ENCODE results near the gene ARL8A. TPM values are rescaled to one million over a fixed set of nuclear protein-coding genes. Genes with fewer than 3 reads are reported as not detected.

The ARL8A gene
- total and polyA plus RNA-seq, 7 experiments from 2014 or later: 5.5 to 99.4 (median 47.1) TPM

- Mint-ChIP-seq H3K27ac (peak overlapping the region in 8 of 9 donors; percentile 44 to 87 (median 66)), H3K9me3 (no peaks in the 10 kb centered on the region), H3K27me3 (no peaks in the 10 kb centered on the region), H3K36me3 (peaks cover 19 to 42% (median 27%) of the 10 kb centered on the region in 5 donors), H3K4me1 (peaks cover 8 to 39% (median 20%) of the 10 kb centered on the region in 7 donors), H3K4me3 (no peak overlapping the region)
- H3K27me3 ChIP-seq (ENCODE audit: control insufficient read depth in 2 of 2, insufficient read depth in 2 of 2, low read length in 2 of 2): no peaks in the 10 kb centered on the region
- peaks cover 0 to 3% of the 10 kb centered on the region in 2 donors for H3K4me1 ChIP-seq (ENCODE audit: control insufficient read depth in 2 of 2, insufficient read depth in 2 of 2, low read length in 2 of 2)
- ChIA-PET POLR2A (interaction anchor here (0.6 kb wide), 1 partner anchor 8 kb away, joined by 3 read pairs; no protein-coding TSS in a partner anchor), CTCF (interaction anchor here (1.5 kb wide), 1 partner anchor 9 kb away, joined by 4 read pairs; the partner anchor contains the start of gene PTPN7)
- H3K27ac ChIP-seq (ENCODE audit: low read depth, low read length): no peak overlapping the region
- no peaks in the 10 kb centered on the region for H3K9me3 ChIP-seq (ENCODE audit: control insufficient read depth in 2 of 3, low read length in 3 of 3)
- peaks cover 27 to 91% (median 45%) of the 10 kb centered on the region in 3 experiments for H3K36me3 ChIP-seq (ENCODE audit: control insufficient read depth in 2 of 3, insufficient read depth in 3 of 3, low read length in 3 of 3)
- intact Hi-C loops (cut with micrococcal nuclease): no loop called here
- no peak overlapping the region for H3K4me3 ChIP-seq (ENCODE audit: low read length)
- ATAC-seq: no peak
- DNase-seq: no peak
These were observed 6.5 kb upstream of the ARL8A start for GRCh38 chr1:202151045-202151444.

DNA sequence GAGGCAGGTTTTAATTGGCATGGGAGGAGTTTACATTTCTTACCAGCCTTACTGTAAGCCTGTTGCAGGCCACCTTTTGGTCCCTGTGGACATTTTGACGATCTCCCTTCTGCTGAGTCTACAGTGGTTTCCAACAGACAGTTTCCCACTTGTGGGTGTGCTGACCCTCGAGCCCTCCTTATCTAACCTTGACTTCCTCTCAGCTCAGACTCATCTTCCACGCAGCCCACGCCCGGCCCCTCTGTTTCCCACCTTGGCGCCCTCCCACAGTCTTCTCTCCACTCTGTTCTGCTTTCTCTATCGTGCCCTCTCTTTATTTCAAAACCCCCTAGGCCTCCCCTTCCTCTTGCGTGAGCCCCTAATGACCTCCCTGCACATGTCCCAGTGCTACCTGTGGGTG is 6.1 kb upstream of the ARL8A start:
- ATAC-seq (no peak), DNase-seq (no peak)
- Mint-ChIP-seq H3K4me1 (peaks cover 8 to 38% (median 16%) of the 10 kb centered on the region in 7 donors), H3K36me3 (peaks cover 19 to 41% (median 27%) of the 10 kb centered on the region in 5 donors), H3K27ac (peak overlapping the region in 8 of 9 donors; percentile 44 to 87 (median 66)), H3K4me3 (no peak overlapping the region), H3K27me3 (no peaks in the 10 kb centered on the region), H3K9me3 (no peaks in the 10 kb centered on the region)
- Histone ChIP-seq H3K4me3 (ENCODE audit: low read length) (no peak overlapping the region), H3K4me1 (ENCODE audit: control insufficient read depth in 2 of 2, insufficient read depth in 2 of 2, low read length in 2 of 2) (no peaks in the 10 kb centered on the region), H3K27me3 (ENCODE audit: control insufficient read depth in 2 of 2, insufficient read depth in 2 of 2, low read length in 2 of 2) (no peaks in the 10 kb centered on the region), H3K36me3 (ENCODE audit: control insufficient read depth in 2 of 3, insufficient read depth in 3 of 3, low read length in 3 of 3) (peaks cover 26 to 88% (median 45%) of the 10 kb centered on the region in 3 experiments), H3K9me3 (ENCODE audit: control insufficient read depth in 2 of 3, low read length in 3 of 3) (no peaks in the 10 kb centered on the region), H3K27ac (ENCODE audit: low read depth, low read length) (no peak overlapping the region)
- intact Hi-C loops (cut with micrococcal nuclease): no loop called here
- POLR2A ChIA-PET: interaction anchor here (0.6 kb wide), 1 partner anchor 9 kb away, joined by 3 read pairs; no protein-coding TSS in a partner anchor
- CTCF ChIA-PET: no interaction called here

DNA sequence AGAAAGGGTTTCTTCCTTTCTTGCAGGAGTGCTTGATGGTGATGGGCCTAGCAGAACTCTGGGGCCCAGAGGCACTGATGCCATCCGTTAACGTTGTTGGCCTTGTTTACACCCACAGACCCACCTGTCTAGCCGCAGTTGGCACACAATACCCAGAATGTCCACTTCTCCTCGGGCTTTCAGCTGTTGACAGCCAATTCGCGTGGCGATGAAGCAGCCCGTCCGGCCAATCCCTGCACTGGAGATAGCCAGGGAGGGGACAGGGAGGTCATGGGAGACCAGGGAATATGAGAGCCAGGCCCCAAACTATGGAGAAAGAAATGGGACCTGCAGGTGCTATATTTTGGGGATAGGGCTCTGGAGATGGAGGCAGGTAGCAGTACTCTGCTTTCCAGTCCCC is 5.7 kb upstream of the ARL8A start:
- H3K27ac ChIP-seq (ENCODE audit: low read depth, low read length): no peak overlapping the region
- no peaks in the 10 kb centered on the region for H3K9me3 ChIP-seq (ENCODE audit: control insufficient read depth in 2 of 3, low read length in 3 of 3)
- Mint-ChIP-seq H3K9me3 (no peaks in the 10 kb centered on the region), H3K36me3 (peaks cover 19 to 38% (median 27%) of the 10 kb centered on the region in 5 donors), H3K4me3 (no peak overlapping the region), H3K27me3 (no peaks in the 10 kb centered on the region), H3K4me1 (peaks cover 8 to 38% (median 16%) of the 10 kb centered on the region in 7 donors), H3K27ac (peak overlapping the region in 3 of 9 donors; percentile 34 to 87 (median 43))
- no peak for ATAC-seq
- H3K4me3 ChIP-seq (ENCODE audit: low read length): no peak overlapping the region
- H3K36me3 ChIP-seq (ENCODE audit: control insufficient read depth in 2 of 3, insufficient read depth in 3 of 3, low read length in 3 of 3): peaks cover 21 to 84% (median 45%) of the 10 kb centered on the region in 3 experiments
- H3K4me1 ChIP-seq (ENCODE audit: control insufficient read depth in 2 of 2, insufficient read depth in 2 of 2, low read length in 2 of 2): peaks cover 0 to 4% of the 10 kb centered on the region in 2 donors
- intact Hi-C loops (cut with micrococcal nuclease): no loop called here
- no peak for DNase-seq
- H3K27me3 ChIP-seq (ENCODE audit: control insufficient read depth in 2 of 2, insufficient read depth in 2 of 2, low read length in 2 of 2): no peaks in the 10 kb centered on the region
- ChIA-PET CTCF (no interaction called here), POLR2A (no interaction called here)

- CTCF ChIA-PET: no interaction called here
- Mint-ChIP-seq H3K27ac (peak overlapping the region in 5 of 9 donors; percentile 17 to 42 (median 33)), H3K27me3 (no peaks in the 10 kb centered on the region), H3K9me3 (no peaks in the 10 kb centered on the region), H3K4me1 (peaks cover 2 to 34% (median 13%) of the 10 kb centered on the region in 7 donors), H3K36me3 (peaks cover 14 to 32% (median 21%) of the 10 kb centered on the region in 5 donors), H3K4me3 (no peak overlapping the region)
- ATAC-seq: no peak
- DNase-seq: no peak
- intact Hi-C loops (cut with micrococcal nuclease): loop anchor here (10.0 kb wide), 2 partner anchors 325 to 665 kb away; partner anchors contain the start of gene IPO9 (in 1 of the 2)
- Histone ChIP-seq H3K4me1 (ENCODE audit: control insufficient read depth in 2 of 2, insufficient read depth in 2 of 2, low read length in 2 of 2) (peaks cover 0 to 7% of the 10 kb centered on the region in 2 donors), H3K36me3 (ENCODE audit: control insufficient read depth in 2 of 3, insufficient read depth in 3 of 3, low read length in 3 of 3) (peaks cover 21 to 78% (median 39%) of the 10 kb centered on the region in 3 experiments), H3K27me3 (ENCODE audit: control insufficient read depth in 2 of 2, insufficient read depth in 2 of 2, low read length in 2 of 2) (no peaks in the 10 kb centered on the region), H3K27ac (ENCODE audit: low read depth, low read length) (no peak overlapping the region), H3K9me3 (ENCODE audit: control insufficient read depth in 2 of 3, low read length in 3 of 3) (no peaks in the 10 kb centered on the region), H3K4me3 (ENCODE audit: low read length) (no peak overlapping the region)
- POLR2A ChIA-PET: no interaction called here
These were observed 5.0 kb upstream of the ARL8A start for GRCh38 chr1:202149566-202149965.

- H3K36me3 Mint-ChIP-seq: peaks cover 10 to 28% (median 16%) of the 10 kb centered on the region in 5 donors
- ATAC-seq (no peak), DNase-seq (no peak)
- peaks cover under 1 to 7% of the 10 kb centered on the region in 2 donors for H3K4me1 ChIP-seq (ENCODE audit: control insufficient read depth in 2 of 2, insufficient read depth in 2 of 2, low read length in 2 of 2)
- no peak overlapping the region for H3K4me3 ChIP-seq (ENCODE audit: low read length)
- peak overlapping the region in 5 of 9 donors; percentile 17 to 80 (median 68) for H3K27ac Mint-ChIP-seq
- H3K9me3 Mint-ChIP-seq: no peaks in the 10 kb centered on the region
- intact Hi-C loops (cut with micrococcal nuclease): loop anchor here (10.0 kb wide), 2 partner anchors 324 to 664 kb away; partner anchors contain the start of gene IPO9 (in 1 of the 2)
- CTCF ChIA-PET: interaction anchor here (1.1 kb wide), 1 partner anchor 12 kb away, joined by 3 read pairs; the partner anchor contains the start of gene PTPN7
- H3K9me3 ChIP-seq (ENCODE audit: control insufficient read depth in 2 of 3, low read length in 3 of 3): no peaks in the 10 kb centered on the region
- POLR2A ChIA-PET: interaction anchor here (1.0 to 6.6 kb wide), 2 partner anchors 9 to 13 kb away, joined by 3 to 54 read pairs; partner anchors contain the start of gene PTPN7
- H3K4me1 Mint-ChIP-seq: peaks cover 4 to 33% (median 16%) of the 10 kb centered on the region in 7 donors
- H3K27me3 Mint-ChIP-seq: no peaks in the 10 kb centered on the region
- H3K4me3 Mint-ChIP-seq: no peak overlapping the region
- no peaks in the 10 kb centered on the region for H3K27me3 ChIP-seq (ENCODE audit: control insufficient read depth in 2 of 2, insufficient read depth in 2 of 2, low read length in 2 of 2)
- H3K36me3 ChIP-seq (ENCODE audit: control insufficient read depth in 2 of 3, insufficient read depth in 3 of 3, low read length in 3 of 3): peaks cover 21 to 70% (median 32%) of the 10 kb centered on the region in 3 experiments
- peak overlapping the region; percentile 17 for H3K27ac ChIP-seq (ENCODE audit: low read depth, low read length)
These were observed 3.9 kb upstream of the ARL8A start for GRCh38 chr1:202148391-202148790.

DNA sequence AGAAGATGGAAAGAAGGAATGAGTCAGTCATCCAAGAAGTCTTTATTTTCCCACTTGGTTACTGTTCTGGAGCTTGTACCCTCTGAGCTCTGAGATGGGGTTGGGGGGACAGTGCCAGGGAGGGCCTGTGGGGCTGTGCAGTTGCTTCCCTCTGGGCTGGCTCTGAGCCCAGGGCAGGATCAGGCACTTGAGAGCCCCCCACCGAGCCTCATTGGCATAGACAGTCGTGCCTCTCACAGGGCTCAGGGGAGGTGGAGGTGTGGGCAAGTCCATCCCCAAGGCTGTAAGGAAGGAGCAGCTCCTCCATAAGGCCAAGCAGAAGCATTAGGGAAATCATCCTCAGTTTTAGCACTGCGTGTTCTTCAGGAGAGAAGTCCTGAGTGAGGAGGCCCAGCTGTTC is 2.5 kb upstream of the ARL8A start:
- H3K27ac ChIP-seq (ENCODE audit: low read depth, low read length): no peak overlapping the region
- Mint-ChIP-seq H3K4me3 (no peak overlapping the region), H3K36me3 (peaks cover 9 to 21% (median 15%) of the 10 kb centered on the region in 5 donors), H3K27ac (peak overlapping the region in 4 of 9 donors; percentile 8 to 89 (median 22)), H3K9me3 (no peaks in the 10 kb centered on the region), H3K27me3 (no peaks in the 10 kb centered on the region), H3K4me1 (peaks cover 10 to 44% (median 29%) of the 10 kb centered on the region in 7 donors)
- H3K36me3 ChIP-seq (ENCODE audit: control insufficient read depth in 2 of 3, insufficient read depth in 3 of 3, low read length in 3 of 3): peaks cover 13 to 56% (median 21%) of the 10 kb centered on the region in 3 experiments
- DNase-seq: no peak
- ChIA-PET POLR2A (interaction anchor here (6.6 kb wide), 1 partner anchor 14 kb away, joined by 54 read pairs; the partner anchor contains the start of gene PTPN7), CTCF (interaction anchor here (1.4 kb wide), 1 partner anchor 13 kb away, joined by 6 read pairs; the partner anchor contains the start of gene PTPN7)
- no peak overlapping the region for H3K4me3 ChIP-seq (ENCODE audit: low read length)
- no peaks in the 10 kb centered on the region for H3K27me3 ChIP-seq (ENCODE audit: control insufficient read depth in 2 of 2, insufficient read depth in 2 of 2, low read length in 2 of 2)
- no peak for ATAC-seq
- peaks cover 14 to 21% of the 10 kb centered on the region in 2 donors for H3K4me1 ChIP-seq (ENCODE audit: control insufficient read depth in 2 of 2, insufficient read depth in 2 of 2, low read length in 2 of 2)
- H3K9me3 ChIP-seq (ENCODE audit: control insufficient read depth in 2 of 3, low read length in 3 of 3): no peaks in the 10 kb centered on the region
- intact Hi-C loops (cut with micrococcal nuclease): loop anchor here (10.0 kb wide), 2 partner anchors 322 to 662 kb away; partner anchors contain the start of gene IPO9 (in 1 of the 2)
